Measurements from ENCODE around the gene EIF3F. TPM values are rescaled to one million over a fixed set of nuclear protein-coding genes. Genes with fewer than 3 reads are reported as not detected.

EIF3F gene
- total and polyA plus RNA-seq, 2 of the 4 experiments (the other 2 are of a cell fraction), result 279 to 306 TPM

DNA sequence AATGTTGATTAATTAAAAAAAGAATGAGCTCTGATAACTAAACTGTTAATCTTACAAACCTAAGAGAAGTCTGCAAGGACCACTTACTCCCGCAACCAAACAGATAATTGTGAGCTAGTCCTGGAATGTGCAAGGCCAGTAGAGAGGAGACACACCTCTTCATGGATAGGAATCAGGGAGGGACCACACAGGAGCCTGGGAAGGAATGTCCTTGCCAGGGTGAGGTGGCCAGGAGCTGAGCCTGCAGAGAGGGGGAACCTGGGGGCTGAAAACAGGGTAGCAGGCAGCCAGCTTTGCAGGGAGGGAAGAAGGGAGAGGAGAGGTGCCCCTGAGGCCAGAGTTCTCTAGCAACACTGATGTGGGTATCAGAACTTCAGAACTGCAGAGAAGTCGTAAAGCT lies 12.5 kb upstream of the EIF3F start:
- TF ChIP-seq, protein P1, sequence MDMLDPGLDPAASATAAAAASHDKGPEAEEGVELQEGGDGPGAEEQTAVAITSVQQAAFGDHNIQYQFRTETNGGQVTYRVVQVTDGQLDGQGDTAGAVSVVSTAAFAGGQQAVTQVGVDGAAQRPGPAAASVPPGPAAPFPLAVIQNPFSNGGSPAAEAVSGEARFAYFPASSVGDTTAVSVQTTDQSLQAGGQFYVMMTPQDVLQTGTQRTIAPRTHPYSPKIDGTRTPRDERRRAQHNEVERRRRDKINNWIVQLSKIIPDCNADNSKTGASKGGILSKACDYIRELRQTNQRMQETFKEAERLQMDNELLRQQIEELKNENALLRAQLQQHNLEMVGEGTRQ (IDR thresholded peaks at IDR 0.05; ENCODE audit: low read depth, low read length), result no peak
- no peak for TF ChIP-seq POLR2A (IDR thresholded peaks at IDR 0.05; ENCODE audit: low read depth, low read length)
- no peak for TF ChIP-seq SMC3 (IDR thresholded peaks at IDR 0.05; ENCODE audit: low read depth, low read length)
- no peak for TF ChIP-seq RAD21 (IDR thresholded peaks at IDR 0.05; ENCODE audit: low read length)
- no peak for TF ChIP-seq MAFK (IDR thresholded peaks at IDR 0.05; ENCODE audit: low read depth, low read length)
- no peak for TF ChIP-seq MXI1 (IDR thresholded peaks at IDR 0.05; ENCODE audit: borderline replicate concordance, low read depth, low read length)
- TF ChIP-seq CEBPB (IDR thresholded peaks at IDR 0.05; ENCODE audit: low read depth, low read length), result no peak
- Histone ChIP-seq H3K36me3 (ENCODE audit: control insufficient read depth, insufficient read depth, low read length) (no peaks in the 10 kb centered on the region), H2BK20ac (ENCODE audit: low read depth, low read length) (peak overlapping the region; percentile 90), H3K23ac (ENCODE audit: low read depth, low read length) (peak overlapping the region; percentile 65; the same call in 1 of the 2 replicates), H3K14ac (replicated peaks; ENCODE audit: low read depth, low read length) (peak overlapping the region; percentile 68), H3K4me3 (ENCODE audit: insufficient read depth, low read depth, low read length) (no peak overlapping the region), H2AK9ac (replicated peaks; ENCODE audit: low read depth, low read length, poor library complexity) (peak overlapping the region; percentile 1), H3K56ac (ENCODE audit: extremely low read depth, insufficient read depth, low read length) (no peak overlapping the region), H2AFZ (replicated peaks; ENCODE audit: low read length, poor library complexity) (peak overlapping the region; percentile 33), H3K9ac (ENCODE audit: low read depth, low read length) (no peak overlapping the region), H2BK120ac (ENCODE audit: low read depth, low read length) (peak overlapping the region; percentile 78), H3K4ac (ENCODE audit: low read depth, low read length) (peak overlapping the region; percentile 84), H3K79me1 (ENCODE audit: low read depth in 1 of 2, low read length in 2 of 2) (peaks cover 0 to 7% of the 10 kb centered on the region in 2 experiments; a peak in 1 of 4 replicates), H4K91ac (ENCODE audit: insufficient read depth, low read depth, low read length) (peak overlapping the region; percentile 27), H2BK5ac (ENCODE audit: low read depth, low read length, poor library complexity, severe bottlenecking) (peak overlapping the region; percentile 91), H3K9me1 (ENCODE audit: insufficient read depth, low read length) (peaks cover 3% of the 10 kb centered on the region; the same call in 1 of the 2 replicates), H3K9me3 (ENCODE audit: control insufficient read depth, insufficient read depth, low read length) (no peaks in the 10 kb centered on the region), H3K18ac (ENCODE audit: low read depth, low read length) (peak overlapping the region; percentile 38), H3K27me3 (ENCODE audit: control insufficient read depth, insufficient read depth, low read length) (no peaks in the 10 kb centered on the region), H2AK5ac (ENCODE audit: low read depth, low read length) (peak overlapping the region; percentile 59), H3K27ac (ENCODE audit: insufficient read depth, low read length) (no peak overlapping the region), H4K8ac (ENCODE audit: low read depth in 2 of 2, low read length in 2 of 2) (peak overlapping the region; percentile 37 to 82; a peak in 3 of 4 replicates), H3K4me2 (ENCODE audit: low read depth, low read length) (no peak overlapping the region), H3K4me1 (ENCODE audit: control insufficient read depth, insufficient read depth, low read length) (peaks cover 9% of the 10 kb centered on the region; the same call in 1 of the 2 replicates), H2BK15ac (ENCODE audit: low read depth, low read length) (peak overlapping the region; percentile 67; the same call in 2 of the 3 replicates), H4K5ac (ENCODE audit: low read depth, low read length) (peak overlapping the region; percentile 33; the same call in 1 of the 2 replicates), H4K20me1 (ENCODE audit: insufficient read depth, low read length) (no peaks in the 10 kb centered on the region)
- DNase-seq (no peak), ATAC-seq (ENCODE audit: low read depth) (no peak)
- no CpG with 5 or more reads among the region's 2 CpGs for WGBS, 2 experiments (ENCODE audit: extremely low coverage in 2 of 2, insufficient read length in 1 of 2)
- intact Hi-C loops (cut with micrococcal nuclease) (no loop called here), in situ Hi-C loops (cut with MboI; ENCODE audit: low sequenced_read_pairs) (loop anchor here (25.0 kb wide), 1 partner anchor 412 kb away; no protein-coding TSS in a partner anchor), dilution Hi-C loops (cut with HindIII; ENCODE audit: low sequenced_read_pairs, unreplicated experiment) (no loop called here)
- POLR2A ChIA-PET (ENCODE audit: unreplicated experiment), result no interaction called here
- CTCF ChIA-PET, result interaction anchor here (4.3 kb wide), 1 partner anchor 12 kb away, joined by 24 read pairs; the partner anchor contains the start of gene EIF3F
- BruUV-seq (replicated peaks), result no TSS peak
